Smooth muscle cell (in vitro differentiated cells): ENCODE results near the gene SCUBE3. TPM values are rescaled to one million over a fixed set of nuclear protein-coding genes. Genes with fewer than 3 reads are reported as not detected.

Source experiments
- DNase-seq: peaks from one replicate; lab custom pipeline; 2025; ENCODE audit not compliant: unreplicated experiment; lab: John Stamatoyannopoulos, UW
- H2AFZ ChIP-seq: fragments of 200-600 bp; sonication (generic); 2 replicates; pipeline ENCODE4 v1.6.0; 2016; ENCODE audit warnings: antibody characterized with exemption, low read depth, mild to moderate bottlenecking
- H3F3A ChIP-seq: fragments of 200-600 bp; sonication (generic); 2 replicates; pipeline ENCODE4 v1.6.0; 2017; ENCODE audit warnings: antibody characterized with exemption, low read depth
- H3K27ac ChIP-seq: fragments of 200-600 bp; sonication (generic); 2 replicates; pipeline ENCODE4 v1.5.1; 2016; ENCODE audit warnings: low read depth, mild to moderate bottlenecking
- H3K27me3 ChIP-seq: fragments of 200-600 bp; sonication (generic); 2 replicates; pipeline ENCODE4 v1.6.1; 2016; ENCODE audit warnings: low read depth, mild to moderate bottlenecking
- H3K36me3 ChIP-seq: fragments of 200-600 bp; sonication (generic); 2 replicates; pipeline ENCODE4 v1.5.1; 2016; ENCODE audit warnings: low read depth
- H3K4me1 ChIP-seq: fragments of 200-600 bp; sonication (generic); 2 replicates; pipeline ENCODE4 v1.5.1; 2016; ENCODE audit warnings: low read depth
- H3K4me2 ChIP-seq: fragments of 200-600 bp; sonication (generic); 2 replicates; pipeline ENCODE4 v1.6.0; 2016; ENCODE audit warnings: mild to moderate bottlenecking
- H3K4me3 ChIP-seq: fragments of 200-600 bp; sonication (generic); 2 replicates; pipeline ENCODE4 v1.5.1; 2016; ENCODE audit warnings: mild to moderate bottlenecking
- H3K79me2 ChIP-seq: fragments of 200-600 bp; sonication (generic); 2 replicates; pipeline ENCODE4 v1.6.0; 2016; ENCODE audit warnings: low read depth, mild to moderate bottlenecking
- H3K9ac ChIP-seq: fragments of 200-600 bp; sonication (generic); 2 replicates; pipeline ENCODE4 v1.6.0; 2016; ENCODE audit warnings: low read depth
- H3K9me3 ChIP-seq: fragments of 200-600 bp; sonication (generic); replicated peaks from 2 replicates; pipeline ENCODE4 v1.5.1; 2016; ENCODE audit warnings: low read depth
- H4K20me1 ChIP-seq: fragments of 200-600 bp; sonication (generic); 2 replicates; pipeline ENCODE4 v1.6.0; 2016; ENCODE audit warnings: low read depth
- CTCF ChIP-seq: fragments of 200-600 bp; sonication (generic); IDR thresholded peaks from 2 replicates; pipeline ENCODE4 v1.5.1; 2017; ENCODE audit warnings: borderline replicate concordance, mild to moderate bottlenecking, antibody characterized with exemption; ENCODE audit not compliant: insufficient read depth, poor library complexity, severe bottlenecking
- WGBS: methylation state at CpG from one replicate; pipeline ENCODE4 v1.1.7; 2016; ENCODE audit warnings: low lambda C conversion rate; 5-methylcytosine and 5-hydroxymethylcytosine counted together
- polyA plus RNA-seq: library from polyadenylated mRNA; unstranded; fragments of >200 nt; fragmentation: Nextera tagmentation; extraction: Ambion mirVana; gene quantifications from 2 replicates; pipeline ENCODE4 v1.2.1, GENCODE V29; 2016
- total RNA-seq: library from RNA; depleted of rRNA; stranded (reverse); fragments of >200 nt; gene quantifications from 2 replicates; pipeline ENCODE4 v1.2.3, GENCODE V29; 2014

SCUBE3 gene
- total and polyA plus RNA-seq, 2 experiments from 2014 or later: 14.6 to 18.0 TPM

GRCh38 chr6:35194390-35194789 lies 19.4 kb upstream of the SCUBE3 start:
- Histone ChIP-seq H3K4me3 (no peak overlapping the region), H3K79me2 (no peaks in the 10 kb centered on the region), H3K9me3 (no peaks in the 10 kb centered on the region), H3K4me2 (no peak overlapping the region), H3K9ac (no peak overlapping the region), H2AFZ (no peak overlapping the region), H3K27me3 (no peaks in the 10 kb centered on the region), H3F3A (no peaks in the 10 kb centered on the region), H3K36me3 (no peaks in the 10 kb centered on the region), H4K20me1 (no peaks in the 10 kb centered on the region), H3K27ac (no peak overlapping the region), H3K4me1 (no peaks in the 10 kb centered on the region)
- DNase-seq: no peak
- no peak for TF ChIP-seq CTCF
- 79% methylated on average over 5 of the region's 5 CpGs for WGBS

- H3K27ac ChIP-seq: no peak overlapping the region
- H3K4me1 ChIP-seq: no peaks in the 10 kb centered on the region
- H4K20me1 ChIP-seq: no peaks in the 10 kb centered on the region
- no peaks in the 10 kb centered on the region for H3K9me3 ChIP-seq
- H3F3A ChIP-seq: no peaks in the 10 kb centered on the region
- no peaks in the 10 kb centered on the region for H3K27me3 ChIP-seq
- WGBS: 91% methylated on average over 3 of the region's 3 CpGs
- no peaks in the 10 kb centered on the region for H3K36me3 ChIP-seq
- no peak overlapping the region for H2AFZ ChIP-seq
- no peak overlapping the region for H3K4me3 ChIP-seq
- no peak overlapping the region for H3K4me2 ChIP-seq
- H3K79me2 ChIP-seq: no peaks in the 10 kb centered on the region
- no peak overlapping the region for H3K9ac ChIP-seq
- TF ChIP-seq CTCF: no peak
- DNase-seq: no peak
These were observed 18.5 kb upstream of the SCUBE3 start for GRCh38 chr6:35195120-35195780.

GRCh38 chr6:35197196-35197595 lies 16.6 kb upstream of the SCUBE3 start:
- H3K4me2 ChIP-seq: no peak overlapping the region
- no peaks in the 10 kb centered on the region for H4K20me1 ChIP-seq
- no peak for DNase-seq
- H3K79me2 ChIP-seq: no peaks in the 10 kb centered on the region
- no peak overlapping the region for H3K9ac ChIP-seq
- no peak overlapping the region for H3K4me3 ChIP-seq
- 87% methylated on average over 5 of the region's 5 CpGs for WGBS
- TF ChIP-seq CTCF: no peak
- no peak overlapping the region for H3K27ac ChIP-seq
- H3K9me3 ChIP-seq: no peaks in the 10 kb centered on the region
- H3F3A ChIP-seq: no peaks in the 10 kb centered on the region
- no peaks in the 10 kb centered on the region for H3K27me3 ChIP-seq
- no peak overlapping the region for H2AFZ ChIP-seq
- no peaks in the 10 kb centered on the region for H3K36me3 ChIP-seq
- no peaks in the 10 kb centered on the region for H3K4me1 ChIP-seq

GRCh38 chr6:35199866-35200265 lies 13.9 kb upstream of the SCUBE3 start:
- Histone ChIP-seq H2AFZ (no peak overlapping the region), H4K20me1 (no peaks in the 10 kb centered on the region), H3F3A (no peaks in the 10 kb centered on the region), H3K9ac (no peak overlapping the region), H3K36me3 (no peaks in the 10 kb centered on the region), H3K27me3 (no peaks in the 10 kb centered on the region), H3K4me1 (no peaks in the 10 kb centered on the region), H3K27ac (no peak overlapping the region), H3K9me3 (no peaks in the 10 kb centered on the region), H3K4me3 (no peak overlapping the region), H3K4me2 (no peak overlapping the region), H3K79me2 (no peaks in the 10 kb centered on the region)
- DNase-seq: no peak
- WGBS: 95% methylated on average over 2 of the region's 2 CpGs
- no peak for TF ChIP-seq CTCF
